HG03439 (cell line): ENCODE results near the gene PNMA8A.

Experiments used
- ATAC-seq: cut with Tn5 transposase; IDR thresholded peaks from one replicate; pipeline ENCODE4 v1.9.1; 2021; ENCODE audit warnings: mild to moderate bottlenecking, moderate library complexity; ENCODE audit not compliant: unreplicated experiment

The PNMA8A gene

GRCh38 chr19:46428239-46429135 lies 42.9 kb downstream of the PNMA8A start, which contains the start of gene PNMA8C:
PNMA8C (minus strand) TSS chr19:46428936; CDS start chr19:46428359, 577 bp downstream.
- ATAC-seq, result no peak

GRCh38 chr19:46427518-46428045 lies 43.8 kb downstream of the PNMA8A start:
- no peak for ATAC-seq

- ATAC-seq, result no peak
Observed at GRCh38 chr19:46426506-46427162, 44.7 kb downstream of the PNMA8A start.

- no peak for ATAC-seq
Observed at GRCh38 chr19:46426035-46426505, 45.3 kb downstream of the PNMA8A start.

- ATAC-seq, result no peak
Observed at GRCh38 chr19:46423188-46423587, 48.2 kb downstream of the PNMA8A start.

GRCh38 chr19:46422344-46422743 lies 49.0 kb downstream of the PNMA8A start:
- no peak for ATAC-seq

GRCh38 chr19:46420056-46420455 lies 51.3 kb downstream of the PNMA8A start:
- ATAC-seq, result no peak
